ENCODE measurements around the gene PREB. TPM values are rescaled to one million over a fixed set of nuclear protein-coding genes. Genes with fewer than 3 reads are reported as not detected.
A peak's percentile ranks its signal among the peaks of the same experiment; 100 is the strongest.

PREB gene
- total RNA-seq, 1 donor from 2014 or later: 25.1 TPM

GRCh38 chr2:27087823-27088410, 46.5 kb downstream of the PREB start:
- Histone ChIP-seq H3K4me3 (peak overlapping the region; percentile 61), H3K4me2 (peak overlapping the region; percentile 97), H3K9me3 (ENCODE audit: low read depth) (no peaks in the 10 kb centered on the region), H2AFZ (replicated peaks) (no peak overlapping the region), H3K27me3 (peaks cover 19% of the 10 kb centered on the region), H3K27ac (no peak overlapping the region), H4K20me1 (ENCODE audit: low read depth) (no peaks in the 10 kb centered on the region), H3K4me1 (peaks cover 10% of the 10 kb centered on the region), H3K9ac (no peak overlapping the region), H3K36me3 (no peaks in the 10 kb centered on the region), H3K79me2 (ENCODE audit: low read depth) (peaks cover 3% of the 10 kb centered on the region), H3F3A (ENCODE audit: low read depth) (peaks cover 16% of the 10 kb centered on the region)
- Mint-ChIP-seq H3K4me1 (peaks cover 20% of the 10 kb centered on the region), H3K9me3 (no peaks in the 10 kb centered on the region), H3K4me3 (peak overlapping the region; percentile 84), H3K27me3 (ENCODE audit: insufficient read depth, low read depth) (peaks cover 6% of the 10 kb centered on the region), H3K36me3 (no peaks in the 10 kb centered on the region), H3K27ac (no peak overlapping the region)
- TF ChIP-seq EZH2 (IDR thresholded peaks at IDR 0.05) (no peak), CTCF (IDR thresholded peaks at IDR 0.05) (no peak), EZH2phosphoT487 (IDR thresholded peaks at IDR 0.05) (no peak)
- DNase-seq (ENCODE audit: low spot score): no peak

GRCh38 chr2:27086724-27087593, 47.5 kb downstream of the PREB start, which contains the start of gene KHK:
Gene KHK (plus strand): TSS chr2:27086772. CDS start chr2:27087260, 488 bp downstream.
- Mint-ChIP-seq H3K4me3 (peak within 1 kb of the TSS; percentile 85), H3K27ac (no peak within 1 kb of the TSS), H3K4me1 (peaks cover 20% of the 10 kb centered on the region), H3K27me3 (ENCODE audit: insufficient read depth, low read depth) (peaks cover 6% of the 10 kb centered on the region), H3K9me3 (no peaks in the 10 kb centered on the region), H3K36me3 (no peaks in the 10 kb centered on the region)
- Histone ChIP-seq H3K79me2 (ENCODE audit: low read depth) (peaks cover 3% of the 10 kb centered on the region), H3K36me3 (no peaks in the 10 kb centered on the region), H3F3A (ENCODE audit: low read depth) (peaks cover 16% of the 10 kb centered on the region), H3K27ac (no peak within 1 kb of the TSS), H3K4me2 (peak within 1 kb of the TSS; percentile 97), H3K9ac (peak within 1 kb of the TSS; percentile 49), H3K4me1 (peaks cover 10% of the 10 kb centered on the region), H3K9me3 (ENCODE audit: low read depth) (no peaks in the 10 kb centered on the region), H3K27me3 (peaks cover 19% of the 10 kb centered on the region), H3K4me3 (peak within 1 kb of the TSS; percentile 61), H2AFZ (replicated peaks) (peak within 1 kb of the TSS; percentile 93), H4K20me1 (ENCODE audit: low read depth) (no peaks in the 10 kb centered on the region)
- TF ChIP-seq EZH2 (IDR thresholded peaks at IDR 0.05) (no peak), CTCF (IDR thresholded peaks at IDR 0.05) (no peak), EZH2phosphoT487 (IDR thresholded peaks at IDR 0.05) (no peak)
- peak; percentile 72 for DNase-seq (ENCODE audit: low spot score)

- peak overlapping the region; percentile 89 for H2AFZ ChIP-seq (replicated peaks)
These were observed 48.2 kb downstream of the PREB start for GRCh38 chr2:27086090-27086723.

More at GRCh38 chr2:27086090-27086723, 48.2 kb downstream of the PREB start:
- Histone ChIP-seq H3F3A (ENCODE audit: low read depth) (peaks cover 23% of the 10 kb centered on the region), H3K9me3 (ENCODE audit: low read depth) (no peaks in the 10 kb centered on the region), H3K4me3 (peak overlapping the region; percentile 61), H3K79me2 (ENCODE audit: low read depth) (peaks cover 3% of the 10 kb centered on the region), H3K27ac (no peak overlapping the region), H3K4me1 (peaks cover 15% of the 10 kb centered on the region), H3K4me2 (peak overlapping the region; percentile 97), H3K9ac (peak overlapping the region; percentile 49), H3K36me3 (no peaks in the 10 kb centered on the region), H4K20me1 (ENCODE audit: low read depth) (no peaks in the 10 kb centered on the region), H3K27me3 (peaks cover 19% of the 10 kb centered on the region)
- Mint-ChIP-seq H3K27ac (no peak overlapping the region), H3K27me3 (ENCODE audit: insufficient read depth, low read depth) (peaks cover 6% of the 10 kb centered on the region), H3K4me1 (peaks cover 23% of the 10 kb centered on the region), H3K9me3 (no peaks in the 10 kb centered on the region), H3K4me3 (peak overlapping the region; percentile 85), H3K36me3 (no peaks in the 10 kb centered on the region)
- no peak for TF ChIP-seq EZH2phosphoT487 (IDR thresholded peaks at IDR 0.05)
- peak; percentile 37 for TF ChIP-seq EZH2 (IDR thresholded peaks at IDR 0.05)
- peak; percentile 81 for TF ChIP-seq CTCF (IDR thresholded peaks at IDR 0.05)
- DNase-seq (ENCODE audit: low spot score): peak; percentile 98
